ENCODE results near the gene SYT1.

Gene SYT1

DNA sequence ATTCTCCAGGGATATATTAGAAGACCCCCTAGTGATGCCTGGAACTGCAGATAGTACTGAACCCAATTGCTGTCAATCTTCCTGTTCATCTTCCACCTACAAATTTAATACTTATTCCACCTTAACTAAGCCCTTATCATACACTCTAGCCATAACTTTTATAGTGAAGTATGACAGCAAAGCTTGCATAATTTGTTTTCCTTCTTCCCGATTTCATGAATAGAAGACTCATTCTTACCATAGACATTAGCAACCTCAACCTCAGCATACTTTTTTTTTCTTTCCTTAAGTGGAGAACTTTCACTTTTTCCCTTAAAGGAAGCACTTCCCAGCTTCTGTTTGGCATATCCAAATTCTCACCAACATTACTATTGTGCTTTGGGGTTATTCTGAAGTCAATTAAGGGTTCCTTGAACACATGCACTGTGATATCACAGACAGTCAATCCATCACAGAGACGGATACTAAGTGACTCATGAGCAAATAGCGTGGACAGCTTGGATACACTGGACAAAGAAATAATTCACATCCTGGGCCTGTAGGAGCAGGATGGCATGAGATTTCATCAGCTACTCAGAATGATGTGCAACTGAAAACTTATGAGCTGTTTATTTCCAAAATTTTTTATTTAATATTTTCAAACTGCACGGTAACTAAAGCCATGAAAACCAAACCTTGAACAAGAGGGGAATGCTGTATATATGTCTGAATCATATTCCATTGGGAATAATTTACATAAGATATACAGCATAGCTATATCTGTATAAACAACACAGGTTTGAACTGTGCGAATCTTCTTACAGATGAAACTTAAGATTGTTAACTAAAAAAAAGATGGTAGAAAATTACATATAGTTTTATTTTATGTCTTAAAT lies 63.9 kb downstream of the SYT1 start:
- TF ChIP-seq, protein P1, sequence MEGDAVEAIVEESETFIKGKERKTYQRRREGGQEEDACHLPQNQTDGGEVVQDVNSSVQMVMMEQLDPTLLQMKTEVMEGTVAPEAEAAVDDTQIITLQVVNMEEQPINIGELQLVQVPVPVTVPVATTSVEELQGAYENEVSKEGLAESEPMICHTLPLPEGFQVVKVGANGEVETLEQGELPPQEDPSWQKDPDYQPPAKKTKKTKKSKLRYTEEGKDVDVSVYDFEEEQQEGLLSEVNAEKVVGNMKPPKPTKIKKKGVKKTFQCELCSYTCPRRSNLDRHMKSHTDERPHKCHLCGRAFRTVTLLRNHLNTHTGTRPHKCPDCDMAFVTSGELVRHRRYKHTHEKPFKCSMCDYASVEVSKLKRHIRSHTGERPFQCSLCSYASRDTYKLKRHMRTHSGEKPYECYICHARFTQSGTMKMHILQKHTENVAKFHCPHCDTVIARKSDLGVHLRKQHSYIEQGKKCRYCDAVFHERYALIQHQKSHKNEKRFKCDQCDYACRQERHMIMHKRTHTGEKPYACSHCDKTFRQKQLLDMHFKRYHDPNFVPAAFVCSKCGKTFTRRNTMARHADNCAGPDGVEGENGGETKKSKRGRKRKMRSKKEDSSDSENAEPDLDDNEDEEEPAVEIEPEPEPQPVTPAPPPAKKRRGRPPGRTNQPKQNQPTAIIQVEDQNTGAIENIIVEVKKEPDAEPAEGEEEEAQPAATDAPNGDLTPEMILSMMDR (IDR thresholded peaks at IDR 0.05; ENCODE audit: low read depth, low read length) = no peak
- H3K4me3 ChIP-seq (ENCODE audit: low read depth, low read length) = no peak overlapping the region

DNA sequence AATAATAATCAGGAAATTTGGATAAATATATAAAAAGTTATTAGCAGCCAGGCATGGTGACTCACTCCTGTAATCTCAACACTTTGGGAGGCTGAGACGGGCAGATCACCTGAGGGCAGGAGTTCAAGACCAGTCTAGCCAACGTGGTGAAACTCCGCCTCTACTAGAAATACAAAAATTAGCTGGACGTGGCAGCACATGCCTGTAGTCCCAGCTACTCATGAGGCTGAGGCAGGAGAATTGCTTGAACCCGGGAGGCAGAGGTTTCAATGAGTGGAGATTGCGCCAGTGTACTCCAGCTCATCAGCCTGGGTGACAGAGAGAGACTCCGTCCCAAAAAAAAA lies 64.5 kb downstream of the SYT1 start:
- TF ChIP-seq, protein P1 (IDR thresholded peaks at IDR 0.05; ENCODE audit: low read depth, low read length) = no peak
- no peak overlapping the region for H3K4me3 ChIP-seq (ENCODE audit: low read depth, low read length)

DNA sequence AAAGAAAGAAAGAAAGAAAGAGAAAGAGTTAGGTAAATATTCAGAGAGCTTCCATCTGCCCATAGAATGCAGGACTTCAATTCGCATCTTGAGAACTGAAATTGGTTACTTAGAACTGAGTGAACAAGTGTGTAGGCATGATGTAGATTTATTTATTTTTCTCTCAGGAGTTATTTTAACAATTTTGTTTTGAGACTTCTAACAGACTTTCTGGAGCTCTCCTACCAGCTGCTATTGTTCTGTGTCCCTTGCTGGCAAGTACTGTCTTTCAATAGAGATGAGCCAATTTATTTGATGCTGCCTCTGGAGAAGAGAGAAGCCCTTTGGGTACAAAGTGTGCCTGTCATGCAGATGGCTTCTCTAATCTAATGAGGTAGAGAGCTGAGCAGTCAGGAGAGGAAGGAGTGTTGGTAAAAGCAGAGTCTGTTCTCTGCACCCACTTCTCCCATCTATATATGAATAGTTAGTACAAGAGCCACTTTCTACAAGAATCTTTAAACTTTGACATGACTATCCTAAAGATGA lies 67.0 kb downstream of the SYT1 start:
- H3K4me3 ChIP-seq (ENCODE audit: low read depth, low read length) = no peak overlapping the region
- TF ChIP-seq, protein P1 (IDR thresholded peaks at IDR 0.05; ENCODE audit: low read depth, low read length) = no peak

DNA sequence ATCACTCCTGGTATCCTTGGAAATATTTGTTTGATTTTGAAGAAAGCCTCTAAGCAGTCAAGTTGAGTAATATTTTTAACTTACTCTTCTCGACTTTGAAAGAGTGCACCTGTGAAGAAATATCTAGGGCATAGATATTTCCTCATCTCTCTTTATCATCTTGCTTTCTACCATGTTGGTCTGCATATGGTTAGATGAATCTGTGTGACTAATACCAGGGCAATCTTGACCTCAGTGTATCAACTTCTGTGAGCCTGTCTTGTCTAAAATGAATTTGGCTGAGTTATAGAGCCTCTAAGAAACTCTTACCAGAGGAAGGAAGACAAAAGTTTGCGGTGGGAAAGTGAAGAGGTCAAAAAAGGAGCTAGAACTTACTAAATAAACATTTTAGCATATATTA lies 68.4 kb downstream of the SYT1 start:
- TF ChIP-seq, protein P1 (IDR thresholded peaks at IDR 0.05; ENCODE audit: low read depth, low read length) = no peak
- H3K4me3 ChIP-seq (ENCODE audit: low read depth, low read length) = no peak overlapping the region

DNA sequence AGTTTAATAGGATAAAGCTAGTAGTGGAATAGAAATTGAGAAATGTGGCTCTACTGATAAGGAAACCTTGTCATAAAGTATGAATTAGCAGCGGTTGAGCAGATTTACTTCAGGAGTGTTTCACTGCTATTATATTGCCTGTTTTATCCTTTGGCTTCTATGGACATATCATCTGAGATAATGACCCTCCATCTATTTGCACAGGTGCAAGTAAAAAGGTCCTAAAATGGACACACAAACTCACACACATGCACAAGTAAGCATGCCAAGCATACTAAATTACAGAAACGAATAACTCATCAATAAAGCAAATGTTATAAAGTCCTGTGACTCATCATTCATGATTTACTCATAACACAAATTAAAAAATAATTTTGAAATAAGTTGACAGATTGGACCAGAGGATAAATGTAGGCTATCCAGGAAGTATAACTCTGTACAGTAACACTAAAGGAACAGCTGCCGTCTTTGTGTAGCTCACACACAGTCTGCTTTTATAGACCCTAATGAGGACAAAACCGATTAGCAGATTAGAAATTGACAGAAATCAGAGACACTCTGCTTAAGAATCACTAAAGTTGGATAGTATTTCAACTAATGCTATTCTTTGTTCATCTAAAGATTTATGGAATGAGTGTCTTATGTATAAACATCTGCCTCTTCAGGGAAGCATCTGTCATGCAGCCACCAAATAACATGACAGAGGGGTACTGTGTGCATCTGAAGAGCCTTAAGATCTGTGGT lies 73.9 kb downstream of the SYT1 start:
- TF ChIP-seq, protein P1 (IDR thresholded peaks at IDR 0.05; ENCODE audit: low read depth, low read length) = no peak
- no peak overlapping the region for H3K4me3 ChIP-seq (ENCODE audit: low read depth, low read length)

DNA sequence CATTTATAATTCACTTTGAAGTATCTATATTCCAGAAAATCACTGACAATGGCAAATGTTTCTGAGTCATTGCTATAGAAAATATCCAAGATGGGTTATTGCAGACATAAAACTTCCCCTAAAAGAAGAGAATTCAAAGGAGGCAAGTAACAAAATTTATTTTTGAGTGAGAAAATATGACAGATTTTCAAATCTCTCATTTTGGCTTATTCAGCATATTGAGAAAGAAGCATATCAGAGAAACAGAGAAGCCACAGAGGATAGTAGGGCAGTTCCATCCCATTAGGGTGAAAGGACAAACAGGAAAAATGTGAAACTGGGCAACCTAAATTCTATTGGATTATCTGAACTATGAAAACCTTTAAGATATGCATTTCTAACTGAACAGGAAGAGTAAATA lies 85.0 kb downstream of the SYT1 start:
- TF ChIP-seq, protein P1 (IDR thresholded peaks at IDR 0.05; ENCODE audit: low read depth, low read length) = no peak
- no peak overlapping the region for H3K4me3 ChIP-seq (ENCODE audit: low read depth, low read length)

All from WI38 (cell line).